Measurements from ENCODE around the gene CAMTA1. TPM values are rescaled to one million over a fixed set of nuclear protein-coding genes. Genes with fewer than 3 reads are reported as not detected.

Gene CAMTA1
- total RNA-seq, 1 donor from 2014 or later = 109 TPM

GRCh38 chr1:7459914-7460313 lies 674.7 kb downstream of the CAMTA1 start:
- DNase-seq (ENCODE audit: low read depth, low spot score) = no peak
- no peak overlapping the region for H3K27ac Mint-ChIP-seq (ENCODE audit: unreplicated experiment)
- no peak overlapping the region for H3K4me3 Mint-ChIP-seq

GRCh38 chr1:7460807-7461206 lies 675.6 kb downstream of the CAMTA1 start:
- no peak overlapping the region for H3K4me3 Mint-ChIP-seq
- peak; percentile 17 for TF ChIP-seq CTCF (conservative IDR thresholded peaks at IDR 0.05)
- no peak for DNase-seq (ENCODE audit: low read depth, low spot score)
- no peaks in the 10 kb centered on the region for H3K27me3 Mint-ChIP-seq (ENCODE audit: low read depth)
- peaks cover 12% of the 10 kb centered on the region for H3K4me1 Mint-ChIP-seq
- H3K36me3 Mint-ChIP-seq (ENCODE audit: low read depth) = no peaks in the 10 kb centered on the region
- H3K9me3 Mint-ChIP-seq = no peaks in the 10 kb centered on the region
- H3K27ac Mint-ChIP-seq (ENCODE audit: unreplicated experiment) = no peak overlapping the region

More at GRCh38 chr1:7459914-7460313, 674.7 kb downstream of the CAMTA1 start:
- Mint-ChIP-seq H3K4me1 (peaks cover 12% of the 10 kb centered on the region), H3K27me3 (ENCODE audit: low read depth) (no peaks in the 10 kb centered on the region), H3K9me3 (no peaks in the 10 kb centered on the region), H3K36me3 (ENCODE audit: low read depth) (no peaks in the 10 kb centered on the region)
- no peak for TF ChIP-seq CTCF (conservative IDR thresholded peaks at IDR 0.05)

- peaks cover 12% of the 10 kb centered on the region for H3K4me1 Mint-ChIP-seq
Observed at GRCh38 chr1:7462617-7463016, 677.4 kb downstream of the CAMTA1 start.

GRCh38 chr1:7463526-7463925 lies 678.3 kb downstream of the CAMTA1 start:
- no peak overlapping the region for H3K27ac Mint-ChIP-seq (ENCODE audit: unreplicated experiment)
- no peak for DNase-seq (ENCODE audit: low read depth, low spot score)
- H3K36me3 Mint-ChIP-seq (ENCODE audit: low read depth) = no peaks in the 10 kb centered on the region
- TF ChIP-seq CTCF (conservative IDR thresholded peaks at IDR 0.05) = no peak
- H3K27me3 Mint-ChIP-seq (ENCODE audit: low read depth) = no peaks in the 10 kb centered on the region
- H3K4me3 Mint-ChIP-seq = no peak overlapping the region
- peaks cover 12% of the 10 kb centered on the region for H3K4me1 Mint-ChIP-seq
- no peaks in the 10 kb centered on the region for H3K9me3 Mint-ChIP-seq

More at GRCh38 chr1:7462617-7463016, 677.4 kb downstream of the CAMTA1 start:
- H3K36me3 Mint-ChIP-seq (ENCODE audit: low read depth) = no peaks in the 10 kb centered on the region
- no peak overlapping the region for H3K27ac Mint-ChIP-seq (ENCODE audit: unreplicated experiment)
- DNase-seq (ENCODE audit: low read depth, low spot score) = no peak
- H3K4me3 Mint-ChIP-seq = no peak overlapping the region
- no peaks in the 10 kb centered on the region for H3K27me3 Mint-ChIP-seq (ENCODE audit: low read depth)
- no peak for TF ChIP-seq CTCF (conservative IDR thresholded peaks at IDR 0.05)
- H3K9me3 Mint-ChIP-seq = no peaks in the 10 kb centered on the region

GRCh38 chr1:7464736-7465135 lies 679.5 kb downstream of the CAMTA1 start:
- H3K4me1 Mint-ChIP-seq = peaks cover 12% of the 10 kb centered on the region
- no peak overlapping the region for H3K27ac Mint-ChIP-seq (ENCODE audit: unreplicated experiment)
- H3K27me3 Mint-ChIP-seq (ENCODE audit: low read depth) = no peaks in the 10 kb centered on the region
- no peaks in the 10 kb centered on the region for H3K36me3 Mint-ChIP-seq (ENCODE audit: low read depth)
- H3K9me3 Mint-ChIP-seq = no peaks in the 10 kb centered on the region
- TF ChIP-seq CTCF (conservative IDR thresholded peaks at IDR 0.05) = no peak
- H3K4me3 Mint-ChIP-seq = no peak overlapping the region
- DNase-seq (ENCODE audit: low read depth, low spot score) = no peak

Data from neural crest cell (in vitro differentiated cells).